Measurements from ENCODE around the gene KRT82. TPM values are rescaled to one million over a fixed set of nuclear protein-coding genes. Genes with fewer than 3 reads are reported as not detected.

The KRT82 gene
- polyA plus RNA-seq, 1 of the 3 experiments (the other 2 are of a cell fraction), result not detected

DNA sequence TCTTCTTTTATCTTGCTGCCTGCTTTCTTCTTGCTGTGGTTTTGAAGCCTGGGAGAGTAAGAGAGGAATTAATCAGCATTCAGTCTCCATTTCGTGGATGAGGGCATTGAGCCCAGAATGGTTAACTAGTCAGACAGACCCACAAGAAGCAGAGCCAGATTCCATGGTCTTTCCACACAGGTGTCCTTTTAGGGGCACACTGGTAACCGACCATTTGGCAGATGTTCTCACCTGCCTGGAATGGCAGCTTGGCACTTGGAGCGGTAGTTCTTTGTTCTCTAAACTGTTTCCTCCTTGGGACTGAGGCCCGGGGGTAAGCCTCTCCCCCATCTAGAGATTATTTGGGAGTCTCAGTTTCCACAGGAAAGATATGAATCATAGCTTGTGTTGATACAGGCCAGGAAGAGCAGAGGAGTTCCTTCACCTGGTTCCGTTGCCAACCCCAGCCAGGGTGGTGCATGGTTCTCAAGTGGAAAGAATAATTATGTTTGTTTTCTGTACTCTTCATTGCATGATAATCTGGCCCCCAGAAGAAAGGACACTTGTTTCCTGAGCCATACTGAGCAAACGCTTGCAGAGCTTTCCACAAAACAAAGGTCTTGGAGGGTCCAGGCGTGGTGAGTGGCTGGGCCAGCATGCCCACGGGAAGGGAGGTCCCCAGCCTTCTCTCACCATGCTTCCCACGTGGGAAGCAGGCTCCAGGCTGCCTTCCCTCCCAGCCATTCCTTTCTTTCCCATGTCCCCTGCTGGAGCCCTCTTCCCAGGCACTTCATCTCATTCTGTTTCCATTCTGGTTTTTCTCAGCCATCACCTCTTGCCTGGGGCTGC lies 30.1 kb upstream of the KRT82 start (continued):
- TF ChIP-seq, protein P1, sequence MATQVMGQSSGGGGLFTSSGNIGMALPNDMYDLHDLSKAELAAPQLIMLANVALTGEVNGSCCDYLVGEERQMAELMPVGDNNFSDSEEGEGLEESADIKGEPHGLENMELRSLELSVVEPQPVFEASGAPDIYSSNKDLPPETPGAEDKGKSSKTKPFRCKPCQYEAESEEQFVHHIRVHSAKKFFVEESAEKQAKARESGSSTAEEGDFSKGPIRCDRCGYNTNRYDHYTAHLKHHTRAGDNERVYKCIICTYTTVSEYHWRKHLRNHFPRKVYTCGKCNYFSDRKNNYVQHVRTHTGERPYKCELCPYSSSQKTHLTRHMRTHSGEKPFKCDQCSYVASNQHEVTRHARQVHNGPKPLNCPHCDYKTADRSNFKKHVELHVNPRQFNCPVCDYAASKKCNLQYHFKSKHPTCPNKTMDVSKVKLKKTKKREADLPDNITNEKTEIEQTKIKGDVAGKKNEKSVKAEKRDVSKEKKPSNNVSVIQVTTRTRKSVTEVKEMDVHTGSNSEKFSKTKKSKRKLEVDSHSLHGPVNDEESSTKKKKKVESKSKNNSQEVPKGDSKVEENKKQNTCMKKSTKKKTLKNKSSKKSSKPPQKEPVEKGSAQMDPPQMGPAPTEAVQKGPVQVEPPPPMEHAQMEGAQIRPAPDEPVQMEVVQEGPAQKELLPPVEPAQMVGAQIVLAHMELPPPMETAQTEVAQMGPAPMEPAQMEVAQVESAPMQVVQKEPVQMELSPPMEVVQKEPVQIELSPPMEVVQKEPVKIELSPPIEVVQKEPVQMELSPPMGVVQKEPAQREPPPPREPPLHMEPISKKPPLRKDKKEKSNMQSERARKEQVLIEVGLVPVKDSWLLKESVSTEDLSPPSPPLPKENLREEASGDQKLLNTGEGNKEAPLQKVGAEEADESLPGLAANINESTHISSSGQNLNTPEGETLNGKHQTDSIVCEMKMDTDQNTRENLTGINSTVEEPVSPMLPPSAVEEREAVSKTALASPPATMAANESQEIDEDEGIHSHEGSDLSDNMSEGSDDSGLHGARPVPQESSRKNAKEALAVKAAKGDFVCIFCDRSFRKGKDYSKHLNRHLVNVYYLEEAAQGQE (IDR thresholded peaks at IDR 0.05; ENCODE audit: low read depth, low read length), result no peak
- no peak for TF ChIP-seq POLR2AphosphoS5 (IDR thresholded peaks at IDR 0.05; ENCODE audit: low read depth, low read length)
- no peak for TF ChIP-seq TAF1 (IDR thresholded peaks at IDR 0.05; ENCODE audit: borderline replicate concordance, low read depth, low read length)
- TF ChIP-seq JUND (IDR thresholded peaks at IDR 0.05), result no peak

DNA sequence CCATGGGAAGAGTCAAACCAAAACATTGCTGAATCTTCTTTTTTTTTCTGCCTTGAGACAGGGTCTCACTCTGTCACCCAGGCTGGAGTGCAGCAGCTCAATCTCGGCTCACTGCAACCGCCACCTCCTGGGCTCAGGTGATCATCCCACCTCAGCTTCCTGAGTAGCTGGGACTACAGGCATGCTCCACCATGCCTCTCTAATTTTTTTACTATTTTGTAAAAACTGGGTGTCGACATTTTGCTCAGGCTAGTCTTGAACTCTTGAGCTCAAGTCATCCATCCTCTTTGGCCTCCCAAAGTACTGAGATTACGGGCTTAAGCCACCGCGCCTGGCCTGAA lies 29.5 kb upstream of the KRT82 start:
- no peak for DNase-seq
- H4K20me1 ChIP-seq (ENCODE audit: insufficient read depth), result no peaks in the 10 kb centered on the region
- WGBS (ENCODE audit: low lambda C conversion rate), result 65% methylated on average over 6 of the region's 6 CpGs
- no peak overlapping the region for H3K4me3 ChIP-seq (ENCODE audit: low read depth in 2 of 2, low read length in 1 of 2)
- CTCF ChIA-PET, result interaction anchor here (0.9 kb wide), 1 partner anchor 430 kb away, joined by 3 read pairs; no protein-coding TSS in a partner anchor
- 0 out of 4 replicates have a peak overlapping the region, but pooled peaks of 1 of the 2 experiments have one; percentile 15 for H3K27ac ChIP-seq (ENCODE audit: low read depth in 2 of 2, low read length in 1 of 2)
- no peaks in the 10 kb centered on the region for H3K9me3 ChIP-seq
- peaks cover 31% of the 10 kb centered on the region; the same call in 1 of the 2 replicates for H3K27me3 ChIP-seq (ENCODE audit: insufficient read depth)
- no peak overlapping the region for H3K9ac ChIP-seq
- TF ChIP-seq, protein P2, sequence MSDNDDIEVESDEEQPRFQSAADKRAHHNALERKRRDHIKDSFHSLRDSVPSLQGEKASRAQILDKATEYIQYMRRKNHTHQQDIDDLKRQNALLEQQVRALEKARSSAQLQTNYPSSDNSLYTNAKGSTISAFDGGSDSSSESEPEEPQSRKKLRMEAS (IDR thresholded peaks at IDR 0.05; ENCODE audit: low read depth), result no peak
- no peak for TF ChIP-seq FOXJ3 (CRISPR knock-in tag; IDR thresholded peaks at IDR 0.05)
- no peak for TF ChIP-seq RFX5 (IDR thresholded peaks at IDR 0.05; ENCODE audit: low read length)
- TF ChIP-seq, protein P3, sequence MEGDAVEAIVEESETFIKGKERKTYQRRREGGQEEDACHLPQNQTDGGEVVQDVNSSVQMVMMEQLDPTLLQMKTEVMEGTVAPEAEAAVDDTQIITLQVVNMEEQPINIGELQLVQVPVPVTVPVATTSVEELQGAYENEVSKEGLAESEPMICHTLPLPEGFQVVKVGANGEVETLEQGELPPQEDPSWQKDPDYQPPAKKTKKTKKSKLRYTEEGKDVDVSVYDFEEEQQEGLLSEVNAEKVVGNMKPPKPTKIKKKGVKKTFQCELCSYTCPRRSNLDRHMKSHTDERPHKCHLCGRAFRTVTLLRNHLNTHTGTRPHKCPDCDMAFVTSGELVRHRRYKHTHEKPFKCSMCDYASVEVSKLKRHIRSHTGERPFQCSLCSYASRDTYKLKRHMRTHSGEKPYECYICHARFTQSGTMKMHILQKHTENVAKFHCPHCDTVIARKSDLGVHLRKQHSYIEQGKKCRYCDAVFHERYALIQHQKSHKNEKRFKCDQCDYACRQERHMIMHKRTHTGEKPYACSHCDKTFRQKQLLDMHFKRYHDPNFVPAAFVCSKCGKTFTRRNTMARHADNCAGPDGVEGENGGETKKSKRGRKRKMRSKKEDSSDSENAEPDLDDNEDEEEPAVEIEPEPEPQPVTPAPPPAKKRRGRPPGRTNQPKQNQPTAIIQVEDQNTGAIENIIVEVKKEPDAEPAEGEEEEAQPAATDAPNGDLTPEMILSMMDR (IDR thresholded peaks at IDR 0.05), result no peak
- H3K4me2 ChIP-seq, result peak overlapping the region; percentile 4; the same call in 1 of the 2 replicates
- peaks cover 6% of the 10 kb centered on the region for H3F3A ChIP-seq (replicated peaks; ENCODE audit: insufficient read depth)
- no peaks in the 10 kb centered on the region for H3K9me2 ChIP-seq
- H3K79me2 ChIP-seq (ENCODE audit: insufficient read depth), result no peaks in the 10 kb centered on the region
- H3K36me3 ChIP-seq (replicated peaks in 1 of 2; ENCODE audit: control insufficient read depth in 1 of 2, insufficient read depth in 2 of 2, low read length in 1 of 2), result no peaks in the 10 kb centered on the region
- POLR2A ChIA-PET, result interaction anchor here (0.6 kb wide), 1 partner anchor 106 kb away, joined by 4 read pairs; no protein-coding TSS in a partner anchor
- H3K4me1 ChIP-seq (ENCODE audit: control insufficient read depth in 1 of 2, insufficient read depth in 2 of 2, low read depth in 1 of 2, low read length in 1 of 2), result peaks cover 0 to 9% of the 10 kb centered on the region in 2 experiments; a peak in 1 of 4 replicates
- no peak overlapping the region for H2AFZ ChIP-seq (ENCODE audit: low read depth)

All from SK-N-SH (cell line).